Measurements from ENCODE around the gene REPS1. TPM values are rescaled to one million over a fixed set of nuclear protein-coding genes. Genes with fewer than 3 reads are reported as not detected.
"Not testable (repeated sequence)": the region's sequence is repeated elsewhere in the genome, so short reads cannot be mapped to it uniquely, and the experiment has no call there.

REPS1 gene
- total RNA-seq, 2 donors from 2014 or later, result 38.6 to 97.1 TPM

DNA sequence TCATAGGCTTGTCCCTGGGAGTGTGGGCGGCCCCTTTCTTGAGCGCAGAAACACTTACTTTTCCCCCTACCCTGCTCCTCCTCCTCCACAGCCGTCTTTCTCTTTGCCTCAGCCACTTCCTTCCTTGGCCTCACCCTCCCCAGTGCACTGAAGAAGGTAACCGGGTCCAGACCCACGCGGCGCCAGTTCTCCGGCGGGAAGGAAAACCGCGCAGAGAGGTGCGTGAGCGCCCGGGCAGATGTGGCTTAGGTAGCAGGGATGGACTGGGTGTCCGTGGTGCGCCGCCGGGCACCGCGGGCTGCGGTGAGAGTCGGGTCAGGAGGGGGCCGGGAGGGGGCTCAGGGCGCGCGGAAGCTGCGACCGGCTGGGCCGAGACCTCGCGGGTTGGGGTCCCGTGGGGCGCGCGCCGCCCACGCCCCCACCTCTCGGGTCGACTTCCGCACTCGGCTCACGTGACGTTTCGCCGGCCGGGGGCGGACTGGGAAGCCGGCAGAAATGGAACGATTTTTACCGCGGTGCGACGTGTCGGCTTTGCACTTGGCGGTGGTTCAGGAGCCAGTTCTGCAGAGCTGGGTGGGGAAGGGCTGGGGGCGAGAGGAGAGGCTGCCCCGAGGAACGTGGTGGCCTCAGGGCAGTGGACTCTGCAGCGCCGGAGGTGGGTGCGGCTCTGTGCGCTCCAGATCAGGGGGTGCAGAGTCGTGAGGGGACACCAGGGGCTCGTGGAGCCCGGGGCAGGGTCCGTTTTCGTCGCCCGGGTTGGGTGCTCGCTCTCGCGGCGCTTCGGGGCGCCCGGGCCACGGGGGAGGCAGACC lies 40.8 kb upstream of the REPS1 start, which contains the start of gene ABRACL:
ABRACL (plus strand) TSS at position 88 of the 812 bp plus-strand sequence. CDS start 5,416 bp downstream, outside the sequence.
- H3K27me3 ChIP-seq (replicated peaks; ENCODE audit: insufficient read depth), result no peaks in the 10 kb centered on the region
- H3K4me1 ChIP-seq (replicated peaks), result no peaks in the 10 kb centered on the region
- TF ChIP-seq POLR2AphosphoS5 (IDR thresholded peaks at IDR 0.05), result peak; percentile 9
- no peak for TF ChIP-seq POLR2A (IDR thresholded peaks at IDR 0.05)
- H3K27ac ChIP-seq, result peak within 1 kb of the TSS; percentile 42 to 72
- intact Hi-C loops (cut with DNase I), result loop anchor here (5.0 kb wide), 1 partner anchor 108 kb away; the partner anchor contains the start of gene HECA
- no peaks in the 10 kb centered on the region for H3K36me3 ChIP-seq
- H3K9me3 ChIP-seq, result no peaks in the 10 kb centered on the region
- WGBS, result 2% methylated on average over 65 of the region's 77 CpGs
- DNase-seq (ENCODE audit: low spot score), result peak; percentile 69
- H3K4me3 ChIP-seq, result peak within 1 kb of the TSS; percentile 62 to 87

DNA sequence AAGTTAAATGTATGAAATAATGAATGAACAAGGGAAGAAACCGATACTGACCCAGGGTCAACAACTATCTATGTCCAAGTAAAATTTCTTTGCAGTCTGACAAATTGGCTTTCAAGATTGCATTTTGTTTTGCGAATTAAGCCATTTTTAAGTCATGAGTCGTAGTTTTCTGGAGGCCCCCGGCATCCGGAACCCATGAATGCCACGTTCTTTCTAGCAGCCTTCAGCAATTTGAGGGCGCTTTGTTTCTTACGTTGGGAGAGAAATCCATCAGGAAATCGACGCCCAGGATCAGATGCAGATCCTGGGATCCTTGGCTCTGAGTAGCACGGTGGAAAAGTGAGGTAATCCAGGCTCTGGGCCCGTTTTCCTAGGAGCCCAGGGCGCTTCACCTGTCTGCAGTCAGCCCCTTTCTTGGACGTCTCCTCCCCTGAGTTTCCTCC lies 40.2 kb upstream of the REPS1 start:
- intact Hi-C loops (cut with DNase I), result loop anchor here (5.0 kb wide), 1 partner anchor 109 kb away; the partner anchor contains the start of gene HECA

GRCh38 chr6:139027620-139028182 lies 39.6 kb upstream of the REPS1 start:
- intact Hi-C loops (cut with DNase I), result loop anchor here (5.0 kb wide), 1 partner anchor 110 kb away; the partner anchor contains the start of gene HECA
- no peak for DNase-seq (ENCODE audit: low spot score)
- Histone ChIP-seq H3K27me3 (replicated peaks; ENCODE audit: insufficient read depth) (no peaks in the 10 kb centered on the region), H3K4me1 (replicated peaks) (no peaks in the 10 kb centered on the region), H3K9me3 (no peaks in the 10 kb centered on the region), H3K36me3 (no peaks in the 10 kb centered on the region), H3K27ac (no peak overlapping the region), H3K4me3 (peak overlapping the region in 1 of 2 donors; percentile 62)
- TF ChIP-seq, protein P1, sequence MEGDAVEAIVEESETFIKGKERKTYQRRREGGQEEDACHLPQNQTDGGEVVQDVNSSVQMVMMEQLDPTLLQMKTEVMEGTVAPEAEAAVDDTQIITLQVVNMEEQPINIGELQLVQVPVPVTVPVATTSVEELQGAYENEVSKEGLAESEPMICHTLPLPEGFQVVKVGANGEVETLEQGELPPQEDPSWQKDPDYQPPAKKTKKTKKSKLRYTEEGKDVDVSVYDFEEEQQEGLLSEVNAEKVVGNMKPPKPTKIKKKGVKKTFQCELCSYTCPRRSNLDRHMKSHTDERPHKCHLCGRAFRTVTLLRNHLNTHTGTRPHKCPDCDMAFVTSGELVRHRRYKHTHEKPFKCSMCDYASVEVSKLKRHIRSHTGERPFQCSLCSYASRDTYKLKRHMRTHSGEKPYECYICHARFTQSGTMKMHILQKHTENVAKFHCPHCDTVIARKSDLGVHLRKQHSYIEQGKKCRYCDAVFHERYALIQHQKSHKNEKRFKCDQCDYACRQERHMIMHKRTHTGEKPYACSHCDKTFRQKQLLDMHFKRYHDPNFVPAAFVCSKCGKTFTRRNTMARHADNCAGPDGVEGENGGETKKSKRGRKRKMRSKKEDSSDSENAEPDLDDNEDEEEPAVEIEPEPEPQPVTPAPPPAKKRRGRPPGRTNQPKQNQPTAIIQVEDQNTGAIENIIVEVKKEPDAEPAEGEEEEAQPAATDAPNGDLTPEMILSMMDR (IDR thresholded peaks at IDR 0.05), result no peak
- TF ChIP-seq POLR2AphosphoS5 (IDR thresholded peaks at IDR 0.05) (no peak), POLR2A (IDR thresholded peaks at IDR 0.05) (no peak)
- WGBS, result 23% methylated on average over 10 of the region's 10 CpGs

More for the DNA sequence above, 40.2 kb upstream of the REPS1 start:
- no peaks in the 10 kb centered on the region for H3K9me3 ChIP-seq
- H3K27ac ChIP-seq, result peak overlapping the region; percentile 42 to 72
- no peaks in the 10 kb centered on the region for H3K36me3 ChIP-seq
- TF ChIP-seq, protein P1 (IDR thresholded peaks at IDR 0.05), result no peak
- no peak for TF ChIP-seq POLR2A (IDR thresholded peaks at IDR 0.05)
- TF ChIP-seq POLR2AphosphoS5 (IDR thresholded peaks at IDR 0.05), result no peak
- peak overlapping the region; percentile 62 to 87 for H3K4me3 ChIP-seq
- WGBS, result 1% methylated on average over 14 of the region's 14 CpGs
- no peak for DNase-seq (ENCODE audit: low spot score)
- no peaks in the 10 kb centered on the region for H3K4me1 ChIP-seq (replicated peaks)
- H3K27me3 ChIP-seq (replicated peaks; ENCODE audit: insufficient read depth), result no peaks in the 10 kb centered on the region

DNA sequence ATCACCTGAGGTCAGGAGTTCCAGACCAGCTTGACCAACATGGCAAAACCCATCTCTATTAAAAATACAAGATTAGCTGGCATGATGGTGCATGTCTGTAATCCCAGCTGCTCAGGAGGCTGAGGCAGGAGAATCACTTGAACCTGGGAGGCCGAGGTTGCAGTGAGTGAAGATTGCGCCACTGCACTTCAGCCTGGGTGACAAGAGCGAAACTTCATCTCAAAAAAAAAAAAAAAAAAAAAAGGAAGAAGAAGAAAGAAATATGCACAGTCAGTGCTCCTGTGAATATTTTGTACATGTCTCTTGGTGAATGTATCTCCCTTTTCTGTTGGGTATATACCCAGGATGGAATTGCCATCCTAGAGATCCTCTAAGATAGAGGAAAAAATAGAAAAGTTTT lies 37.4 kb upstream of the REPS1 start:
- intact Hi-C loops (cut with DNase I), result loop anchor here (5.0 kb wide), 1 partner anchor 112 kb away; the partner anchor contains the start of gene HECA
- H3K27me3 ChIP-seq (replicated peaks; ENCODE audit: insufficient read depth); DNase-seq (ENCODE audit: low spot score); H3K36me3 ChIP-seq; H3K9me3 ChIP-seq; H3K27ac ChIP-seq; H3K4me3 ChIP-seq; H3K4me1 ChIP-seq (replicated peaks): not testable (repeated sequence)
- WGBS, result 94% methylated on average over 3 of the region's 3 CpGs

DNA sequence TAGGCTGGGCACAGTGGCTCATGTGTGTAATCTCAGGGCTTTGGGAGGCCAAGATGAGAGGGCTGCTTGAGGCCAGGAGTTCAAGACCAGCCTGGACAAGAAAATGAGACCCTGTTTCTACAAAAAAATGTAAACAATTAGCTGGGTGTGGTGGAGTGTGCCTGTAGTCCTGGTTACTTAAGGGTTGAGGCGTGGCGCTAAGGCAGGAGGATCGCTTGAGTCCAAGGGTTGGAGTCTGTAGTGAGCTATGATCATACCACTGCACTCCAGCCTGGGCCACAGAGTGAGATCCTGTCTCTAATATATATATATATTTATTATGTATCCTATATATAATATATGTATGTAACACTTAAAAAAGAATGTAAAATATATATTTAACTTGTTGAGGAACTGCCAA lies 32.6 kb upstream of the REPS1 start:
- Histone ChIP-seq H3K4me3 (no peak overlapping the region), H3K27me3 (replicated peaks; ENCODE audit: insufficient read depth) (no peaks in the 10 kb centered on the region), H3K27ac (no peak overlapping the region), H3K9me3 (no peaks in the 10 kb centered on the region), H3K36me3 (no peaks in the 10 kb centered on the region), H3K4me1 (replicated peaks) (no peaks in the 10 kb centered on the region)
- intact Hi-C loops (cut with DNase I), result no loop called here
- TF ChIP-seq, protein P1 (IDR thresholded peaks at IDR 0.05), result no peak
- TF ChIP-seq POLR2A (IDR thresholded peaks at IDR 0.05) (no peak), POLR2AphosphoS5 (IDR thresholded peaks at IDR 0.05) (no peak)
- WGBS, result 98% methylated on average over 3 of the region's 3 CpGs
- DNase-seq (ENCODE audit: low spot score), result no peak

Measured in prostate gland (tissue), 2 donors.